Measurements from ENCODE around the gene NAT8.
"Not testable (repeated sequence)": the region's sequence is repeated elsewhere in the genome, so short reads cannot be mapped to it uniquely, and the experiment has no call there.

NAT8 gene

GRCh38 chr2:73610111-73610510 lies 32.1 kb downstream of the NAT8 start:
- Histone ChIP-seq H3F3A (ENCODE audit: insufficient read depth, low read length) (no peaks in the 10 kb centered on the region), H3K9me2 (replicated peaks; ENCODE audit: insufficient read depth, low read length) (no peaks in the 10 kb centered on the region), H2AFZ (ENCODE audit: low read length) (no peak overlapping the region), H3K4me1 (ENCODE audit: low read length) (peaks cover 7% of the 10 kb centered on the region), H3K27me3 (replicated peaks; ENCODE audit: insufficient read depth, low read length) (no peaks in the 10 kb centered on the region), H3K27ac (ENCODE audit: low read length) (no peak overlapping the region), H3K9ac (ENCODE audit: low read length) (no peak overlapping the region), H3K9me3 (replicated peaks; ENCODE audit: insufficient read depth, low read length) (no peaks in the 10 kb centered on the region), H4K20me1 (ENCODE audit: insufficient read depth, low read length) (no peaks in the 10 kb centered on the region), H3K4me3 (ENCODE audit: low read length) (no peak overlapping the region), H3K79me2 (ENCODE audit: low read length) (no peaks in the 10 kb centered on the region), H3K36me3 (replicated peaks; ENCODE audit: insufficient read depth, low read length) (no peaks in the 10 kb centered on the region), H3K4me2 (ENCODE audit: low read depth, low read length) (no peak overlapping the region)
- no peak for DNase-seq
- no peak for TF ChIP-seq EZH2 (optimal IDR thresholded peaks at IDR 0.05; ENCODE audit: low read depth, low read length)
- no peak for TF ChIP-seq EZH2phosphoT487 (IDR thresholded peaks at IDR 0.05; ENCODE audit: low read length)
- no peak for TF ChIP-seq CTCF (IDR thresholded peaks at IDR 0.05; ENCODE audit: low read length)

- H3K9me2 ChIP-seq (replicated peaks; ENCODE audit: insufficient read depth, low read length); H3K4me1 ChIP-seq (ENCODE audit: low read length); DNase-seq; H3K79me2 ChIP-seq (ENCODE audit: low read length); H2AFZ ChIP-seq (ENCODE audit: low read length); H3K36me3 ChIP-seq (replicated peaks; ENCODE audit: insufficient read depth, low read length); H3K4me3 ChIP-seq (ENCODE audit: low read length); H3K27ac ChIP-seq (ENCODE audit: low read length); H3F3A ChIP-seq (ENCODE audit: insufficient read depth, low read length); H3K4me2 ChIP-seq (ENCODE audit: low read depth, low read length); H3K27me3 ChIP-seq (replicated peaks; ENCODE audit: insufficient read depth, low read length); H4K20me1 ChIP-seq (ENCODE audit: insufficient read depth, low read length); H3K9me3 ChIP-seq (replicated peaks; ENCODE audit: insufficient read depth, low read length); H3K9ac ChIP-seq (ENCODE audit: low read length): not testable (repeated sequence)
Observed at GRCh38 chr2:73604589-73604988, 37.6 kb downstream of the NAT8 start.

GRCh38 chr2:73603099-73603588 lies 39.1 kb downstream of the NAT8 start:
- not testable (repeated sequence) for H3K4me2 ChIP-seq (ENCODE audit: low read depth, low read length); H4K20me1 ChIP-seq (ENCODE audit: insufficient read depth, low read length); H2AFZ ChIP-seq (ENCODE audit: low read length); H3F3A ChIP-seq (ENCODE audit: insufficient read depth, low read length); H3K27ac ChIP-seq (ENCODE audit: low read length); DNase-seq; H3K4me3 ChIP-seq (ENCODE audit: low read length); H3K9me2 ChIP-seq (replicated peaks; ENCODE audit: insufficient read depth, low read length); H3K9ac ChIP-seq (ENCODE audit: low read length); H3K79me2 ChIP-seq (ENCODE audit: low read length); H3K27me3 ChIP-seq (replicated peaks; ENCODE audit: insufficient read depth, low read length); H3K4me1 ChIP-seq (ENCODE audit: low read length); H3K36me3 ChIP-seq (replicated peaks; ENCODE audit: insufficient read depth, low read length); H3K9me3 ChIP-seq (replicated peaks; ENCODE audit: insufficient read depth, low read length)

- H3K9me2 ChIP-seq (replicated peaks; ENCODE audit: insufficient read depth, low read length), result no peaks in the 10 kb centered on the region
- H3K36me3 ChIP-seq (replicated peaks; ENCODE audit: insufficient read depth, low read length), result no peaks in the 10 kb centered on the region
Observed at GRCh38 chr2:73601780-73602179, 40.4 kb downstream of the NAT8 start.

More at GRCh38 chr2:73601780-73602179, 40.4 kb downstream of the NAT8 start:
- Histone ChIP-seq H3K4me3 (ENCODE audit: low read length) (no peak overlapping the region), H3K79me2 (ENCODE audit: low read length) (no peaks in the 10 kb centered on the region), H3F3A (ENCODE audit: insufficient read depth, low read length) (no peaks in the 10 kb centered on the region), H3K4me2 (ENCODE audit: low read depth, low read length) (no peak overlapping the region), H3K9ac (ENCODE audit: low read length) (no peak overlapping the region), H3K27me3 (replicated peaks; ENCODE audit: insufficient read depth, low read length) (no peaks in the 10 kb centered on the region), H3K27ac (ENCODE audit: low read length) (no peak overlapping the region), H2AFZ (ENCODE audit: low read length) (no peak overlapping the region), H3K4me1 (ENCODE audit: low read length) (no peaks in the 10 kb centered on the region), H4K20me1 (ENCODE audit: insufficient read depth, low read length) (no peaks in the 10 kb centered on the region), H3K9me3 (replicated peaks; ENCODE audit: insufficient read depth, low read length) (no peaks in the 10 kb centered on the region)
- DNase-seq, result no peak
- TF ChIP-seq EZH2 (optimal IDR thresholded peaks at IDR 0.05; ENCODE audit: low read depth, low read length) (no peak), EZH2phosphoT487 (IDR thresholded peaks at IDR 0.05; ENCODE audit: low read length) (no peak), CTCF (IDR thresholded peaks at IDR 0.05; ENCODE audit: low read length) (no peak)

All from MM.1S (cell line).